Activated T-helper 1 cell treated with anti-CD3 and anti-CD28 coated beads, Interleukin-12 subunit alpha, Interleukin-12 subunit beta, Interleukin-2, Interleukin-4 antibody, amounts not matched to agents 30 ng/mL and 10 ng/mL and 1 ng/mL, durations not matched to agents 14 hours and 24 hours and 36 hours (primary cell): ENCODE measurements around the gene ABCB9. TPM values are rescaled to one million over a fixed set of nuclear protein-coding genes. Genes with fewer than 3 reads are reported as not detected.
"Not testable (repeated sequence)": the region's sequence is repeated elsewhere in the genome, so short reads cannot be mapped to it uniquely, and the experiment has no call there.

Experiments
- DNase-seq: peaks from one replicate; pipeline ENCODE4 v3.0.0; 2021; ENCODE audit warnings: low spot score
- H3K27ac Mint-ChIP-seq: one replicate; pipeline ENCODE4 v1.8.0; 2021; ENCODE audit warnings: mild to moderate bottlenecking, mixed read lengths
- H3K27me3 Mint-ChIP-seq: one replicate; pipeline ENCODE4 v1.8.0; 2022; ENCODE audit warnings: mild to moderate bottlenecking, moderate library complexity, mixed read lengths; ENCODE audit not compliant: insufficient read depth
- H3K36me3 Mint-ChIP-seq: one replicate; pipeline ENCODE4 v1.8.0; 2021; ENCODE audit warnings: low read depth, mixed read lengths
- H3K4me1 Mint-ChIP-seq: one replicate; pipeline ENCODE4 v1.8.0; 2021; ENCODE audit warnings: low read depth, mixed read lengths
- H3K4me3 Mint-ChIP-seq: one replicate; pipeline ENCODE4 v1.8.0; 2021; ENCODE audit warnings: mild to moderate bottlenecking, moderate library complexity, mixed read lengths
- H3K9me3 Mint-ChIP-seq: one replicate; pipeline ENCODE4 v1.8.0; 2021; ENCODE audit warnings: mixed read lengths
- intact Hi-C: fragments of 100-400 bp; cut with micrococcal nuclease; formaldehyde crosslinking; loops from one replicate; pipeline ENCODE4 v1.15.1; 2024
- total RNA-seq: library from RNA; stranded (reverse); gene quantifications from 2 replicates; pipeline ENCODE4 v1.2.3, GENCODE V29; 2022

The ABCB9 gene
- total RNA-seq, 1 donor from 2014 or later: 3.8 TPM

DNA sequence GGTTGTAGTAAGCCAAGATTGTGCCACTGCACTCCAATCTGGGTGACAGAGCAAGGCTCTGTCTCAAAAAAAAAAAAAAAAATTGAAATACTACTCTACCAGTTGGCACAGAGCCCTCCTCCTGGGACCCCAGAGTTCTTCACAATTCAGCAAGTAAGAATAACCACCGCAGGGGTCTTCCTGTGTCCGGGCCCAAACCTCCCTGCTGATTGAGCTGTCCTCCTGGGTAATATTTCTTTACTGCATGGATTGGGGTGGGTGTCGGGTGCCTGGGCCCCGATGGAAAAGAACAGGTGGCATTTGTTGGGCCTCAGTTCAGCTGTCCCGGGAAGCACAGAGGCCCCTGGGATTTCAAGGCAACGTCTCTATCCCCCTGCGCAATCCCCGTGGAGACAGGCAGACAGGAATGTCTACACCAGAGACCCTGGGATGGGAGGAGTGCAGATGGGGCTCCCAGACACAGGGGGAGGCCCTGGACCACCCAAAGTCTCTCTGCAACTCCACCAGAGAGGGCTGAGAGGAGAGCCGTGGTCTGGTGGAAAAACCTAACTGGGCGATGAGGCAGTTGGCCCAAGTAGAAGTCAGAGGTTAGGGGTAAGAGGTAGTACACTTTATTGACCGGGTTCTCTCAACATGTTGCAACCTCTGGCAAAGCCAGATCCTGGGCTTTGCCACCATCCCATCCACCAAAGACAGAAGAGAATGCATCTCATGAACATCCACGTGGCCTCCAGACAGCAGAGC, 37.7 kb downstream of the ABCB9 start:
- no peak for DNase-seq
- no peak overlapping the region for H3K4me3 Mint-ChIP-seq
- no peaks in the 10 kb centered on the region for H3K9me3 Mint-ChIP-seq
- H3K4me1 Mint-ChIP-seq: no peaks in the 10 kb centered on the region
- intact Hi-C loops: no loop called here
- H3K36me3 Mint-ChIP-seq: no peaks in the 10 kb centered on the region
- H3K27me3 Mint-ChIP-seq: no peaks in the 10 kb centered on the region
- H3K27ac Mint-ChIP-seq: no peak overlapping the region

- Mint-ChIP-seq H3K4me1 (no peaks in the 10 kb centered on the region), H3K27ac (no peak overlapping the region), H3K27me3 (no peaks in the 10 kb centered on the region), H3K9me3 (no peaks in the 10 kb centered on the region), H3K4me3 (no peak overlapping the region), H3K36me3 (no peaks in the 10 kb centered on the region)
- DNase-seq: no peak
- intact Hi-C loops: no loop called here
Measured at GRCh38 chr12:122927756-122928403, 38.4 kb downstream of the ABCB9 start.

DNA sequence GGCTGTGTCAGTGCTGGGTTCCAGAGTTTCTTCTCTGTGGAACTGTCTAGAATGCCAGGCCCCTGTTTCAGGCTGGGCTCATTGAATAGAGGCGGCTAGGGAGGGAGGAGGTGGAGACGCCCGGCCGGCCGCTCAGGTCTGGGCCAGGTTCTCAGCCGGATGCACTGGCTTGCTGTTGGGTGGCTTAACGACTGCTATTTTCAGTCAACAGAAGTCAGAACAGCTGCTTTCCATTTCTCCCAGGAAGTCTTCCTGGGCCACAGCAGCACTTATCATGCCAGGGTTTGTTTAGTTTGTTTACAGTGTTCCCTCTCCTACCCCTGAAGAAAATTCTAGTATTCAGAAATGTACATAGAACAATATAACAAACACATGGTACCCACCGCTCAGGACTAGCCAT, 44.3 kb downstream of the ABCB9 start:
- no peaks in the 10 kb centered on the region for H3K9me3 Mint-ChIP-seq
- peaks cover 6% of the 10 kb centered on the region for H3K27me3 Mint-ChIP-seq
- H3K36me3 Mint-ChIP-seq: no peaks in the 10 kb centered on the region
- peaks cover 6% of the 10 kb centered on the region for H3K4me1 Mint-ChIP-seq
- no peak overlapping the region for H3K4me3 Mint-ChIP-seq
- no peak for DNase-seq
- H3K27ac Mint-ChIP-seq: no peak overlapping the region
- intact Hi-C loops: no loop called here

GRCh38 chr12:122920687-122921086, 45.6 kb downstream of the ABCB9 start:
- Mint-ChIP-seq H3K27ac (no peak overlapping the region), H3K9me3 (no peaks in the 10 kb centered on the region), H3K4me3 (no peak overlapping the region), H3K36me3 (no peaks in the 10 kb centered on the region), H3K4me1 (peaks cover 12% of the 10 kb centered on the region), H3K27me3 (peaks cover 6% of the 10 kb centered on the region)
- DNase-seq: no peak
- intact Hi-C loops: no loop called here

- no peaks in the 10 kb centered on the region for H3K9me3 Mint-ChIP-seq
- peaks cover 13% of the 10 kb centered on the region for H3K27me3 Mint-ChIP-seq
- no peaks in the 10 kb centered on the region for H3K36me3 Mint-ChIP-seq
- H3K4me3 Mint-ChIP-seq: no peak overlapping the region
- no peak overlapping the region for H3K27ac Mint-ChIP-seq
- no peak for DNase-seq
- peaks cover 12% of the 10 kb centered on the region for H3K4me1 Mint-ChIP-seq
- intact Hi-C loops: no loop called here
Measured at GRCh38 chr12:122918827-122919226, 47.4 kb downstream of the ABCB9 start.

DNA sequence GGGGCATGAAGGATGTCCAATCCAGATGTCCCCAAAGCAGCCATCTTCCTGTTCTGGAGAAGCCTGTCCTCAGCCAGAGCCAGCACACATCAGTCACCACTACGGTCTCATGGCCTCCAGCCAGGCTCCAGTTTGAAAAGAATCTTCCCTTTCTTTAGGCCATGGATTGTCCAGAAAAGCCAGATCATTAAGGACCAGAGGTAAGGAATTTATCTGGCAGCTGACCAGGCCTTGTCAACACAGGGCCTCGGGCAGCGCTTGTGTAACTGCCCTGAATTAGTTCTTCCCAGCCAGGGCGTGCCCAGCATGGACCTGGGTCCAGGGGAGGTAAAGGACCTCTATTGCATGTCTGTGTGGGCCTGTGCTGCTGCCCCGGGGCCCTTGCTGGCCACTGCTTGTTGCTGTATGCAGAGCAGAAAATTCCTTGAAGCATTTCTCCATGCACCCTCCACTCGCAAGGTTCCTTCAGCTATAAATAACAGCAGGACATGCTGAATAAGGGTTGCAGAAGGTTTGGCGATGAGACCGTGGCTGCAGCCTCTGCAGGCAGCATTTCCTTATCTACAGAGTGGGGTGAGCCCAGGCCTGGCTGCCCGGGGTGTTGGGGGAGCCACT, 48.6 kb downstream of the ABCB9 start:
- no peak for DNase-seq
- Mint-ChIP-seq H3K27ac (no peak overlapping the region), H3K27me3 (peaks cover 13% of the 10 kb centered on the region), H3K36me3 (no peaks in the 10 kb centered on the region), H3K4me1 (peaks cover 12% of the 10 kb centered on the region), H3K4me3 (no peak overlapping the region), H3K9me3 (no peaks in the 10 kb centered on the region)
- intact Hi-C loops: no loop called here

DNA sequence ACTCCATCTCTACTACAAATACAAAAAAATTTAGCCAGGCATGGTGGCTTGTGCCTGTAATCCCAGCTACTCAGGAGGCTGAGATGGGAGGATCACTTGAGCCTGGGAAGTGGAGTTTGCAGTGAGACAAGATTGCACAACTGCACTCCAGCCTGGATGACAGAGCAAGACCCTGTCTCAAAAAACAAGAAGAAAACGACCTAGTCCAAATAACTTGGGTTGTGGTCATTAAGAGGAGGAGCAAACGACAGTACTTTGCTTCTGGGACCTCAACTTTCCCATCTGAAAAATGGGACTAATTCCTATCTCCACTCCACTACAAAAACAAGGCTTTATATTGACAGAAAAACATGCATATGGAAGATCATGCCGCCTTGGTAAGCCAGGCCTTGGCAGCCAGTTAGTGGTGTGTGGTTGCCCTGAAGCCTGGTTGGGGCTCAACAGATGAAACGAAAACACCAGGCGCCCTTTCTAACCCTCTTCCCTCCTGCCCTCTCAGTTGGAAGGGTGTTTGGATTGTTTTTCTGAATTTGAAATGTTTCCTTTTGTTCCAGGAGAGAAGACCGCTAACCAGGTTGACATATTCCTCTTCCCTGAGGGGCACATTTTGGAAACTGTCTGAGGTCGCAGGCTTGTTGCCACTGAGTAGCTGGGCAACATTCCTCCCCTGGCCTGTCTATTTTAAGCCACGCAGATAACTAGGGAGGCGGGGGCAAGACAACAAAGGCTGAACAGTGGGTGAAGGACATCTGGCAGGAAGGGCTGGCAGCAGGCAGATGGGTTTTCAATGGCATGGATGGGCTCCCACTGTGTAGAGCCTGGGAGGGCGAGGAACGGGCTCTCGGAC, 56.6 kb downstream of the ABCB9 start:
- H3K27me3 Mint-ChIP-seq: peaks cover 21% of the 10 kb centered on the region
- no peak for DNase-seq
- intact Hi-C loops: no loop called here
- peaks cover 2% of the 10 kb centered on the region for H3K36me3 Mint-ChIP-seq
- H3K9me3 Mint-ChIP-seq: no peaks in the 10 kb centered on the region
- no peak overlapping the region for H3K27ac Mint-ChIP-seq
- H3K4me1 Mint-ChIP-seq: no peaks in the 10 kb centered on the region
- no peak overlapping the region for H3K4me3 Mint-ChIP-seq

DNA sequence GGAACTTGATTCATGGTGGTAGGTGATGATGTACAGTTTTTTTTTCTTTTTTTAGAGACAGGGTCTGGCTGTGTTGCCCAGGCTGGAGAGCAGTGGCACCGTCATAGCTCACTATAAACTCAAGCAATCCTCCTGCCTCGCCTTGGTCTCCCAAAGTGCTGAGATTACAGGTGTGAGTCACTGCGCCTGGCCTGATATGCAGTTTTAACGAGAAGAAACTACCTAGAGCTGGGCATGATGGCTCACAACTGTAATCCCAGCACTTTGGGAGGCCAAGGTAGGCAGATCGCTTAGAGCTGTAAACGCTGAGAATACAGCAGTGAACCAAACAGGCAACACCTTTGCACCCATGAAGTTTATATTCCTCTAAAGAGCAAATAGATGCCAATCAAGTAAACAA, 57.3 kb downstream of the ABCB9 start:
- DNase-seq: no peak
- Mint-ChIP-seq H3K4me3 (no peak overlapping the region), H3K9me3 (no peaks in the 10 kb centered on the region), H3K36me3 (peaks cover 2% of the 10 kb centered on the region), H3K4me1 (no peaks in the 10 kb centered on the region), H3K27ac (no peak overlapping the region), H3K27me3 (peaks cover 22% of the 10 kb centered on the region)
- intact Hi-C loops: no loop called here

DNA sequence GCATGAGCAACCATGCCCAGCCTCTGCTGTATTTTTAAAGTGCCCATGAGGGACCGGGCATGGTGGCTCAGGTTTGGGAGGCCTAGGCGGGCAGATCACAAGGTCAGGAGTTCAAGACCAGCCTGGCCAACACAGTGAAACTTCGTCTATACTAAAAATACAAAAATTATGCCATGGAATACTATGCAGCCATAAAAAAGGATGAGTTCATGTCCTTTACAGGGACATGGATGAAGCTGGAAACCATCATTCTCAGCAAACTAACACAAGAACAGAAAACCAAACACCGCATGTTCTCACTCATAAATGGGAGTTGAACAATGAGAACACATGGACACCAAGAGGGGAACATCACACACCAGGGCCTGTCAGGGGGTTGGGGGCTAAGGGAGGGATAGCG, 61.0 kb downstream of the ABCB9 start:
- H3K36me3 Mint-ChIP-seq, H3K9me3 Mint-ChIP-seq, H3K27ac Mint-ChIP-seq, H3K4me3 Mint-ChIP-seq, DNase-seq, intact Hi-C loops: not testable (repeated sequence)
- Mint-ChIP-seq H3K4me1 (peaks cover 26% of the 10 kb centered on the region), H3K27me3 (peaks cover 16% of the 10 kb centered on the region)

DNA sequence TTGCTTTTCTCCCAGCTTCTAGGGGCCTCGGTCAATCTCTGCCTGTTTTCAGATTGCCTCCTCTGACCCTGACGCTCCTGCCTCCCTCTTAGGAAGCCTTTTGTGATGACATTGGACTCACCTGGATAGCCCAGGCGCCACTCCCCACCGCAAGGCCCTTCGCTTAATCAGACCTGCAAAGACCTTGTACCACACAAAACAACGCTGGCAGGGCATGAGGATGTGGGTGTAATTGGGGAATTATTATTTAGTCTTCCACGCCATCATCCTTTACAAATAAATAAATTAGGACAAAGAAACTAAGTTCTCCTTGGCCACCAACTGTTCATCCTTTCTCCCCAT, 62.6 kb downstream of the ABCB9 start:
- intact Hi-C loops: no loop called here
- Mint-ChIP-seq H3K4me3 (no peak overlapping the region), H3K4me1 (peaks cover 42% of the 10 kb centered on the region), H3K27me3 (peaks cover 6% of the 10 kb centered on the region), H3K9me3 (no peaks in the 10 kb centered on the region), H3K36me3 (peaks cover 2% of the 10 kb centered on the region), H3K27ac (no peak overlapping the region)
- no peak for DNase-seq

DNA sequence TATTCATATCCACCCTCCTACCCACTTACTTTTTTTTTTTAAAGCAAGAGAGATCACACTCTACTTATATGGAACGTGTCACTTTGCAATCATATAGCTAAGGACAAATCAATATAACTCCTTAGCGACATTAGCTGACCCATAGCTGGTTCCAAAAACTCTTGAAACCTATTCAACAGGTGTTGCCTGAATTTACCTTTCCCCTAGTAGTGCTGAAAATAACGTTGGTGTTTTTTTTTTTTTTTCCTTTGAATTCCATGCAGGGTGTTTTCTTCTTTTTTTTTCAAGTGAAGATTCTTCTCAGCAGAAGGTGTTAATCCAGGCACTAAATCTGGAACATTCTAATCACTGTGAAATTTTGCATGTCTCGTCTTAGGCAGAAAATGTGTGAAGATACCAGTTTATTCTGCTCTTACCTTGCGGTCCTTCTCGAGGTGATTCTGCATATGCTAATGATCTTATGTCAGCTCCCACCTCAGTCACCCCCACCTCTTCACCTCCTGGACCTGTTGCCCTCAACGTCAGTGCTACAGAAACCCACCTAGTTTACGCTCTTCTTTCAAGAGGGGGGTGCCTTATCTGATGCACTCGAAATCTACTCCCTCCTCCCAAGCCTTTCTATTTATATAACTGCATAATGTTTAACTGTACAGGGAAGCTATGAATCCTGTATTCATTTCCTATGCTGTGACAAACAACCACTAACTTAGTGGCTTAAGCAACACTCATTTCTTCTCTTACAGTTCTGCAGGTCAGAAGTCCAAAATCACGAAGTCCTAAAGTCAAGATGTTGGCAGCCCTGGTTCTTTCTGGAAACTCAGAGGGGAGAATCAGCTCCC, 63.2 kb downstream of the ABCB9 start:
- Mint-ChIP-seq H3K27ac (no peak overlapping the region), H3K4me3 (no peak overlapping the region)
- intact Hi-C loops: no loop called here

DNA sequence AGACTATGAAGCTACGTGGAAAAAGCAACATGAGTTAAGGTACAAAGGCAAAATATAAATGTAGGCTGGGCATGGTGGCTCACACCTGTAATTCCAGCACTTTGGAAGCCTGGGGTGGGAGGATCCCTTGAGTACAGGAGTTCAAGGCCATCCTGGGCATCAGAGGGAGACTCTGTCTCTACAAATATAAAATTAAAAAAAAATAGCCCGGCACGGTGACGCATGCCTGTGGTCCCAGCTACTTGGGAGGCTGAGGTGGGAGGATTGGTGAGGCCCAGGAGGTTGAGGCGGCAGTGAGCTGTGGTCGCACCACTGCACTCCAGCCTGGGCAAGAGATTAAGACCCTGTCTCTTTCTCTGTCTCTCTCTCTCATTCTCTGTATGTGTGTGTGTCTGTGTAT, 66.4 kb downstream of the ABCB9 start:
- Mint-ChIP-seq H3K4me3 (no peak overlapping the region), H3K36me3 (no peaks in the 10 kb centered on the region), H3K27ac (no peak overlapping the region), H3K9me3 (no peaks in the 10 kb centered on the region), H3K27me3 (peaks cover 9% of the 10 kb centered on the region), H3K4me1 (peaks cover 76% of the 10 kb centered on the region)
- intact Hi-C loops: loop anchor here (5.0 kb wide), 3 partner anchors 168 to 332 kb away; partner anchors contain the start of genes HCAR1, MPHOSPH9 and MTRFR
- no peak for DNase-seq

More for the DNA sequence above, 63.2 kb downstream of the ABCB9 start:
- DNase-seq: no peak
- Mint-ChIP-seq H3K4me1 (peaks cover 47% of the 10 kb centered on the region), H3K9me3 (no peaks in the 10 kb centered on the region), H3K36me3 (peaks cover 2% of the 10 kb centered on the region), H3K27me3 (peaks cover 4% of the 10 kb centered on the region)
